Measurements from ENCODE around the gene IL18BP. TPM values are rescaled to one million over a fixed set of nuclear protein-coding genes. Genes with fewer than 3 reads are reported as not detected.

Gene IL18BP
- polyA plus RNA-seq, 1 donor (not counting 4 experiments of a cell fraction or from before 2014, with no cell fraction given) = 2.9 TPM

DNA sequence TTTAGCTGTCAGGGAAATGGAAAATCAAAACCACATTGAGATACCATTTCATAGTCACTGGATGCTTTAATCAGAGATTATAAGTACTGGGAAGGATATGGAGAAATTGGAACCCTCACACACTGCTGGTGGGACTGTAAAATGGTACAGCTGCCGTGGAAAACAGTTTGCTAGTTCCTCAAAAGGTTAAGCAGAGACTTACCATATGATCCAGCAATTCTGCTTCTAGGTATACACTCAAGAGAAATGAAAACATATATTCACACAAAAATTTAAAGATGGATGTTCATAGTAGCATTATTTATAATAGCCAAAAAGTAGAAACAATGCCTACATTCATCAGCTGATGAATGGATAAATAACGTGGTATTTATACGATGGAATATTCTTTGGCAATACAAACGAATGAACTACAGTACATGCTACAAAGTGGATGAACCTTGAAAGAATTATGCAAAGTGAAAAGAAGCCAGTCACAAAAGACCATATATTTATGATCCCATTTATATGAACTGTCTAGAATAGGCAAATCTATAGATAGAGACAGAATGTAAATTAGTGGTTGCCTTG is 46.9 kb upstream of the IL18BP start:
- Histone ChIP-seq H3K36me3 (ENCODE audit: control insufficient read depth in 2 of 2, extremely low read depth in 1 of 2, insufficient read depth in 2 of 2, low read length in 2 of 2) (peaks cover 1 to 3% of the 10 kb centered on the region in 2 experiments), H3K79me2 (ENCODE audit: control insufficient read depth, insufficient read depth, low read length) (peaks cover 46% of the 10 kb centered on the region), H3K27me3 (ENCODE audit: control insufficient read depth, extremely low read depth, insufficient read depth, low read length) (no peaks in the 10 kb centered on the region), H3K9me3 (ENCODE audit: control insufficient read depth, low read depth, low read length) (no peaks in the 10 kb centered on the region), H4K20me1 (ENCODE audit: control insufficient read depth, extremely low read depth, insufficient read depth, low read length) (no peaks in the 10 kb centered on the region), H2AFZ (ENCODE audit: control insufficient read depth, low read length) (no peak overlapping the region), H3K4me3 (ENCODE audit: control insufficient read depth in 2 of 3, extremely low read depth in 1 of 3, insufficient read depth in 2 of 3, low read depth in 1 of 3, low read length in 3 of 3) (no peak overlapping the region), H3K4me1 (ENCODE audit: control insufficient read depth, extremely low read depth, insufficient read depth, low read length) (peaks cover 9% of the 10 kb centered on the region), H3K27ac (ENCODE audit: control insufficient read depth, insufficient read depth, low read length) (no peak overlapping the region), H3K9me1 (ENCODE audit: control insufficient read depth, extremely low read depth, insufficient read depth, low read length) (no peaks in the 10 kb centered on the region), H3K4me2 (ENCODE audit: control insufficient read depth, extremely low read depth, insufficient read depth, low read depth, low read length) (no peak overlapping the region), H3K9ac (ENCODE audit: control insufficient read depth, extremely low read depth, insufficient read depth, low read length) (no peak overlapping the region)
- TF ChIP-seq, protein P1, sequence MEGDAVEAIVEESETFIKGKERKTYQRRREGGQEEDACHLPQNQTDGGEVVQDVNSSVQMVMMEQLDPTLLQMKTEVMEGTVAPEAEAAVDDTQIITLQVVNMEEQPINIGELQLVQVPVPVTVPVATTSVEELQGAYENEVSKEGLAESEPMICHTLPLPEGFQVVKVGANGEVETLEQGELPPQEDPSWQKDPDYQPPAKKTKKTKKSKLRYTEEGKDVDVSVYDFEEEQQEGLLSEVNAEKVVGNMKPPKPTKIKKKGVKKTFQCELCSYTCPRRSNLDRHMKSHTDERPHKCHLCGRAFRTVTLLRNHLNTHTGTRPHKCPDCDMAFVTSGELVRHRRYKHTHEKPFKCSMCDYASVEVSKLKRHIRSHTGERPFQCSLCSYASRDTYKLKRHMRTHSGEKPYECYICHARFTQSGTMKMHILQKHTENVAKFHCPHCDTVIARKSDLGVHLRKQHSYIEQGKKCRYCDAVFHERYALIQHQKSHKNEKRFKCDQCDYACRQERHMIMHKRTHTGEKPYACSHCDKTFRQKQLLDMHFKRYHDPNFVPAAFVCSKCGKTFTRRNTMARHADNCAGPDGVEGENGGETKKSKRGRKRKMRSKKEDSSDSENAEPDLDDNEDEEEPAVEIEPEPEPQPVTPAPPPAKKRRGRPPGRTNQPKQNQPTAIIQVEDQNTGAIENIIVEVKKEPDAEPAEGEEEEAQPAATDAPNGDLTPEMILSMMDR (optimal IDR thresholded peaks at IDR 0.05 in 1 of 3, IDR thresholded peaks at IDR 0.05 in 1 of 3, conservative IDR thresholded peaks at IDR 0.05 in 1 of 3; ENCODE audit: extremely low read depth in 1 of 3, insufficient read depth in 2 of 3, low read length in 3 of 3) = no peak
- TF ChIP-seq EZH2 (IDR thresholded peaks at IDR 0.05; ENCODE audit: low read length) = no peak
- dilution Hi-C loops (cut with MboI; ENCODE audit: extremely low pct_ligation_motif_present, low sequenced_read_pairs) = no loop called here
- FAIRE-seq (no peak), DNase-seq (ENCODE audit: low read depth, low spot score) (no peak)

DNA sequence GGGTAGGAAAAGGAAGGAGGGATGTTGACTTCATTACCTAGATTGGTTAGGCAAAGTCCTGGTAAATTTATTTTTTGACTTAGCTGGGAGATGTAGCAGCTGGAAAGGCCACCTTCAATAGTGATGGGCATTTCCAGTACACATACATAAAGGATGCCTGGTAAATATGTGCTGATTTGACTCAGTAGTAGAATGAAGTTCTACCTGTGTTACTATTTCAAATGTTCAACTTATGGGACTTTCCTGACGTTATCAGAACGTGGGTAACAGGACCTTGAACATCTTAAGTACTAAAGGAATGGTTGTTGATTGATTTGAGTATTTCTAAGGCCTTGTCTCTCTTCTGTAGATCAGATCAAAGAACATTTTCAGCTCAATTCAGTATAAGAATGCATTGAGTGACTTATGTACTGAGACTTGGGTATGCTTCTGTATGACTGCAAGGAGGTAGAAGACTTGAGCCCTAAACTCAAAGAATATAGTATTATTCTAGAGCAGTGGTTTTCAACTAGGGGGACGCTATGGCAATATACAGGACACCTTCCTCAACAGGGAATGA is 42.7 kb upstream of the IL18BP start:
- Histone ChIP-seq H3K27me3 (ENCODE audit: control insufficient read depth, extremely low read depth, insufficient read depth, low read length) (no peaks in the 10 kb centered on the region), H3K9me1 (ENCODE audit: control insufficient read depth, extremely low read depth, insufficient read depth, low read length) (no peaks in the 10 kb centered on the region), H3K79me2 (ENCODE audit: control insufficient read depth, insufficient read depth, low read length) (peaks cover 18% of the 10 kb centered on the region), H3K4me3 (ENCODE audit: control insufficient read depth in 2 of 3, extremely low read depth in 1 of 3, insufficient read depth in 2 of 3, low read depth in 1 of 3, low read length in 3 of 3) (no peak overlapping the region), H3K9me3 (ENCODE audit: control insufficient read depth, low read depth, low read length) (no peaks in the 10 kb centered on the region), H3K36me3 (ENCODE audit: control insufficient read depth in 2 of 2, extremely low read depth in 1 of 2, insufficient read depth in 2 of 2, low read length in 2 of 2) (peaks cover 4 to 11% of the 10 kb centered on the region in 2 experiments), H4K20me1 (ENCODE audit: control insufficient read depth, extremely low read depth, insufficient read depth, low read length) (no peaks in the 10 kb centered on the region), H2AFZ (ENCODE audit: control insufficient read depth, low read length) (no peak overlapping the region), H3K4me1 (ENCODE audit: control insufficient read depth, extremely low read depth, insufficient read depth, low read length) (no peaks in the 10 kb centered on the region), H3K9ac (ENCODE audit: control insufficient read depth, extremely low read depth, insufficient read depth, low read length) (no peak overlapping the region), H3K4me2 (ENCODE audit: control insufficient read depth, extremely low read depth, insufficient read depth, low read depth, low read length) (no peak overlapping the region), H3K27ac (ENCODE audit: control insufficient read depth, insufficient read depth, low read length) (no peak overlapping the region)
- no peak for FAIRE-seq
- DNase-seq (ENCODE audit: low read depth, low spot score) = no peak
- dilution Hi-C loops (cut with MboI; ENCODE audit: extremely low pct_ligation_motif_present, low sequenced_read_pairs) = no loop called here
- TF ChIP-seq, protein P1 (optimal IDR thresholded peaks at IDR 0.05 in 1 of 3, IDR thresholded peaks at IDR 0.05 in 1 of 3, conservative IDR thresholded peaks at IDR 0.05 in 1 of 3; ENCODE audit: extremely low read depth in 1 of 3, insufficient read depth in 2 of 3, low read length in 3 of 3) = no peak
- TF ChIP-seq EZH2 (IDR thresholded peaks at IDR 0.05; ENCODE audit: low read length) = no peak

All from keratinocyte (primary cell).